ENCODE data around the gene FAM114A1. TPM values are rescaled to one million over a fixed set of nuclear protein-coding genes. Genes with fewer than 3 reads are reported as not detected.

Gene FAM114A1
- total RNA-seq, 4 donors from 2014 or later = 36.9 to 85.9 (median 44.5) TPM

GRCh38 chr4:38904090-38904666, 36.6 kb downstream of the FAM114A1 start:
- DNase-seq (ENCODE audit: low spot score in 2 of 2) = no peak
- Histone ChIP-seq H3K27ac (no peak overlapping the region), H3K4me3 (no peak overlapping the region), H3K27me3 (no peaks in the 10 kb centered on the region), H3K9me3 (no peaks in the 10 kb centered on the region), H3K4me1 (no peaks in the 10 kb centered on the region), H3K36me3 (peaks cover 37% of the 10 kb centered on the region)
- WGBS = 80% methylated on average over 10 of the region's 10 CpGs
- no peak for TF ChIP-seq POLR2A (IDR thresholded peaks at IDR 0.05)
- no peak for TF ChIP-seq EP300 (IDR thresholded peaks at IDR 0.05)
- no peak for TF ChIP-seq POLR2AphosphoS5 (IDR thresholded peaks at IDR 0.05)
- TF ChIP-seq, protein P1, sequence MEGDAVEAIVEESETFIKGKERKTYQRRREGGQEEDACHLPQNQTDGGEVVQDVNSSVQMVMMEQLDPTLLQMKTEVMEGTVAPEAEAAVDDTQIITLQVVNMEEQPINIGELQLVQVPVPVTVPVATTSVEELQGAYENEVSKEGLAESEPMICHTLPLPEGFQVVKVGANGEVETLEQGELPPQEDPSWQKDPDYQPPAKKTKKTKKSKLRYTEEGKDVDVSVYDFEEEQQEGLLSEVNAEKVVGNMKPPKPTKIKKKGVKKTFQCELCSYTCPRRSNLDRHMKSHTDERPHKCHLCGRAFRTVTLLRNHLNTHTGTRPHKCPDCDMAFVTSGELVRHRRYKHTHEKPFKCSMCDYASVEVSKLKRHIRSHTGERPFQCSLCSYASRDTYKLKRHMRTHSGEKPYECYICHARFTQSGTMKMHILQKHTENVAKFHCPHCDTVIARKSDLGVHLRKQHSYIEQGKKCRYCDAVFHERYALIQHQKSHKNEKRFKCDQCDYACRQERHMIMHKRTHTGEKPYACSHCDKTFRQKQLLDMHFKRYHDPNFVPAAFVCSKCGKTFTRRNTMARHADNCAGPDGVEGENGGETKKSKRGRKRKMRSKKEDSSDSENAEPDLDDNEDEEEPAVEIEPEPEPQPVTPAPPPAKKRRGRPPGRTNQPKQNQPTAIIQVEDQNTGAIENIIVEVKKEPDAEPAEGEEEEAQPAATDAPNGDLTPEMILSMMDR (IDR thresholded peaks at IDR 0.05) = no peak

DNA sequence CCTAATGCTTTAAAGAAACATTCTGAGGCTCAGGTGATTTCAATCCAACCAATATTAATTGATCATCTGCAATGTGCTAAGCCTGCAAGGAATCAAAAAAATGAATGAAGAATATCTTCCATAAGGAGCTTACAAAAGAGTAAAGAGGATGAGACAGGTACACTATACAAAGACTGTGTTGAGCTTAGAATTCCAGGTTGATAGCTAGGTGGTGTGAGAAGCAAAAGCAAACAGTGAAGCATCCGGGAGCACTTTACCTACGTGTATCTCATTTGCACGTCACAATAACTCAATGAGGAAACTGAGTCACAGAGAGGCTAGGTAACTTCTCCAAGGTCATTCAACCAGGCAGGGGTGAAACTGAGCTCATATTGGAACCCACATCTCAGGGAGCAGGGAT, 37.1 kb downstream of the FAM114A1 start:
- WGBS = 92% methylated on average over 3 of the region's 3 CpGs

DNA sequence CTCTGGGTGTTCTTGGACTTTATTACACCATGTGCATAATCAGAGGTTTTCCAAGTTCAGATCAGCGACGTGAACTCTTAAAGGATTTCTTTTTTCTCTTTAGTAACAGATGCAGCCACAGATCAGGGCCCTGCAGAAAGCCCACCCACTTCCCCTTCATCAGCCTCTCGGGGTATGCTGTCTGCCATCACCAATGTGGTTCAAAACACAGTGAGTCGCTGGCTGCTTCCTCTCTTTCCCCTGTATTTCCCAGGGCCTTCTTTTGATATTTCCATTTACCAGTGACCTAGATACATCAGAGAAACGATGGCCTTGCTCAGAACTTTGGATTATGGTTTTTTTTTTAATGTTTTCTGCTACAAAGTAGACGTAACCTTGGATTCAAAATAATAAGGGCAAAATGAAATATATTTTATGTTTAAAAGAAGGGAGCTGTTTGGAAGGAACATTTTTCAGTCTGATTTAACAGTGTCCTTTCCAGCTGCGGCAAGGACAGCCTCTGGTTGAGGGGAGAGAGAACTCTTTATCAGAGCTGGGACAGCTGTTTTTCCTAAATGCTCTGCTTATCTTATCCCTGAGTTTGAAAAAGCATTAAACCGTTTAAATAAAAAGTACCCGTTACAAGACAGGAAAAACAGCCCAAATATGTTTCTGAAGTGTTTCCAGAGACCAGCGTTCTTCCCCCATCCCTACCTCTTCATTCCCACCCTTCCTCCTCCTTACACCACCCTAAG, 38.2 kb downstream of the FAM114A1 start:
- DNase-seq (ENCODE audit: low spot score in 2 of 2) = no peak
- WGBS = 73% methylated on average over 10 of the region's 10 CpGs
- TF ChIP-seq EP300 (IDR thresholded peaks at IDR 0.05) (no peak), POLR2AphosphoS5 (IDR thresholded peaks at IDR 0.05) (no peak), POLR2A (IDR thresholded peaks at IDR 0.05) (no peak)
- TF ChIP-seq, protein P1 (IDR thresholded peaks at IDR 0.05) = no peak
- Histone ChIP-seq H3K27ac (no peak overlapping the region), H3K4me1 (no peaks in the 10 kb centered on the region), H3K9me3 (no peaks in the 10 kb centered on the region), H3K4me3 (no peak overlapping the region), H3K36me3 (peaks cover 54% of the 10 kb centered on the region), H3K27me3 (no peaks in the 10 kb centered on the region)

More for the DNA sequence above, 37.1 kb downstream of the FAM114A1 start:
- no peak for DNase-seq (ENCODE audit: low spot score in 2 of 2)
- TF ChIP-seq POLR2A (IDR thresholded peaks at IDR 0.05) (no peak), EP300 (IDR thresholded peaks at IDR 0.05) (no peak), POLR2AphosphoS5 (IDR thresholded peaks at IDR 0.05) (no peak)
- TF ChIP-seq, protein P1 (IDR thresholded peaks at IDR 0.05) = no peak
- no peaks in the 10 kb centered on the region for H3K9me3 ChIP-seq
- H3K27ac ChIP-seq = no peak overlapping the region
- H3K4me1 ChIP-seq = no peaks in the 10 kb centered on the region
- peaks cover 42% of the 10 kb centered on the region for H3K36me3 ChIP-seq
- H3K4me3 ChIP-seq = no peak overlapping the region
- H3K27me3 ChIP-seq = no peaks in the 10 kb centered on the region

GRCh38 chr4:38907696-38908270, 40.2 kb downstream of the FAM114A1 start:
- Histone ChIP-seq H3K36me3 (peaks cover 69% of the 10 kb centered on the region), H3K27me3 (no peaks in the 10 kb centered on the region), H3K4me3 (no peak overlapping the region), H3K4me1 (no peaks in the 10 kb centered on the region), H3K9me3 (no peaks in the 10 kb centered on the region), H3K27ac (no peak overlapping the region)
- DNase-seq (ENCODE audit: low spot score in 2 of 2) = no peak
- TF ChIP-seq EP300 (IDR thresholded peaks at IDR 0.05) (no peak), POLR2A (IDR thresholded peaks at IDR 0.05) (no peak), POLR2AphosphoS5 (IDR thresholded peaks at IDR 0.05) (no peak)
- TF ChIP-seq, protein P1 (IDR thresholded peaks at IDR 0.05) = no peak

GRCh38 chr4:38909015-38909414, 41.4 kb downstream of the FAM114A1 start:
- Histone ChIP-seq H3K4me1 (no peaks in the 10 kb centered on the region), H3K27me3 (no peaks in the 10 kb centered on the region), H3K9me3 (no peaks in the 10 kb centered on the region), H3K4me3 (no peak overlapping the region), H3K27ac (no peak overlapping the region), H3K36me3 (peaks cover 78% of the 10 kb centered on the region)
- DNase-seq (ENCODE audit: low spot score in 2 of 2) = no peak
- 95% methylated on average over 3 of the region's 3 CpGs for WGBS
- TF ChIP-seq, protein P1 (IDR thresholded peaks at IDR 0.05) = no peak
- TF ChIP-seq POLR2AphosphoS5 (IDR thresholded peaks at IDR 0.05) (no peak), POLR2A (IDR thresholded peaks at IDR 0.05) (no peak), EP300 (IDR thresholded peaks at IDR 0.05) (no peak)
